HG03039 (cell line): ENCODE results near the gene COX7B2.

Experiments used
- ATAC-seq: cut with Tn5 transposase; IDR thresholded peaks from one replicate; pipeline ENCODE4 v1.9.1; 2021; ENCODE audit warnings: mild to moderate bottlenecking, moderate library complexity; ENCODE audit not compliant: unreplicated experiment

Gene COX7B2

GRCh38 chr4:46890056-46890455 lies 19.0 kb downstream of the COX7B2 start:
- no peak for ATAC-seq

GRCh38 chr4:46889410-46889809 lies 19.6 kb downstream of the COX7B2 start:
- ATAC-seq, result no peak

GRCh38 chr4:46886711-46887110 lies 22.3 kb downstream of the COX7B2 start:
- no peak for ATAC-seq

GRCh38 chr4:46878641-46879040 lies 30.4 kb downstream of the COX7B2 start:
- ATAC-seq, result no peak

GRCh38 chr4:46874811-46875210 lies 34.2 kb downstream of the COX7B2 start:
- ATAC-seq, result no peak

GRCh38 chr4:46870411-46870810 lies 38.6 kb downstream of the COX7B2 start:
- ATAC-seq, result no peak

GRCh38 chr4:46856333-46856732 lies 52.7 kb downstream of the COX7B2 start:
- ATAC-seq, result no peak

- no peak for ATAC-seq
Measured at GRCh38 chr4:46852800-46853199, 56.2 kb downstream of the COX7B2 start.

GRCh38 chr4:46850026-46850425 lies 59.0 kb downstream of the COX7B2 start:
- ATAC-seq, result no peak

GRCh38 chr4:46844325-46844917 lies 64.6 kb downstream of the COX7B2 start:
- ATAC-seq, result no peak

GRCh38 chr4:46839128-46839527 lies 69.9 kb downstream of the COX7B2 start:
- no peak for ATAC-seq

- no peak for ATAC-seq
Measured at GRCh38 chr4:46837639-46838038, 71.4 kb downstream of the COX7B2 start.

- ATAC-seq, result no peak
Measured at GRCh38 chr4:46836584-46836983, 72.5 kb downstream of the COX7B2 start.

GRCh38 chr4:46830971-46831454 lies 78.0 kb downstream of the COX7B2 start:
- no peak for ATAC-seq

GRCh38 chr4:46820154-46820553 lies 88.9 kb downstream of the COX7B2 start:
- ATAC-seq, result no peak

GRCh38 chr4:46819095-46819494 lies 90.0 kb downstream of the COX7B2 start:
- no peak for ATAC-seq

GRCh38 chr4:46818604-46819003 lies 90.4 kb downstream of the COX7B2 start:
- ATAC-seq, result no peak

GRCh38 chr4:46817806-46818205 lies 91.2 kb downstream of the COX7B2 start:
- ATAC-seq, result no peak

GRCh38 chr4:46804781-46805413 lies 104.1 kb downstream of the COX7B2 start:
- no peak for ATAC-seq

GRCh38 chr4:46793036-46793435 lies 116.0 kb downstream of the COX7B2 start:
- ATAC-seq, result no peak

GRCh38 chr4:46781434-46782092 lies 127.5 kb downstream of the COX7B2 start:
- no peak for ATAC-seq

- ATAC-seq, result no peak
Measured at GRCh38 chr4:46765465-46765864, 143.6 kb downstream of the COX7B2 start.
